Hippocampal formation (tissue), 2 donors: Measurements from ENCODE around the gene ANKRD1.
"Not testable (repeated sequence)": the region's sequence is repeated elsewhere in the genome, so short reads cannot be mapped to it uniquely, and the experiment has no call there.

Experiments used
- DNase-seq, 2 donors: peaks; one replicate each; lab custom pipeline; 2025; lab: John Stamatoyannopoulos, UW

ANKRD1 gene

GRCh38 chr10:90912174-90912573 lies 8.7 kb downstream of the ANKRD1 start:
- DNase-seq = no peak

GRCh38 chr10:90911133-90912051 lies 9.5 kb downstream of the ANKRD1 start:
- peak; percentile 62 to 83 for DNase-seq

DNA sequence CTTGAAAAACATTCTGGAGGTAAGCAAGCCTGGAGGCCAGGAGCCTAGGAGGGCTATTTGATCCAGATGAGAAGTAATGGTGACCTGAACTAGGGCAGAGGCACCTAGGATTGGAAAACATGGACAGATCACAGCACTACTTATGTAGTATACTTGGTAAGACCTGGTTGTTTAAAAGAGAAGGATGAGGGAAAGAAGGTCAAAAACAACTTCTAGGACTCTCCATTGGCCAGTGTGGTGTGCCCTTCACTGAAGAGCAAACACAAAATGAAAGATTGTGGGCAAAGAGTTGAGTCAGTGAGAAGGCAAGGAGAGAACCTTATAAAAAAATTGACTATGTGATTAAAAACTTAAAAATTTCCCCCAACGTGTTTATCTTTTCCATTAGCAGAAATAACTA lies 14.3 kb downstream of the ANKRD1 start:
- no peak for DNase-seq

GRCh38 chr10:90905925-90906324 lies 15.0 kb downstream of the ANKRD1 start:
- no peak for DNase-seq

DNA sequence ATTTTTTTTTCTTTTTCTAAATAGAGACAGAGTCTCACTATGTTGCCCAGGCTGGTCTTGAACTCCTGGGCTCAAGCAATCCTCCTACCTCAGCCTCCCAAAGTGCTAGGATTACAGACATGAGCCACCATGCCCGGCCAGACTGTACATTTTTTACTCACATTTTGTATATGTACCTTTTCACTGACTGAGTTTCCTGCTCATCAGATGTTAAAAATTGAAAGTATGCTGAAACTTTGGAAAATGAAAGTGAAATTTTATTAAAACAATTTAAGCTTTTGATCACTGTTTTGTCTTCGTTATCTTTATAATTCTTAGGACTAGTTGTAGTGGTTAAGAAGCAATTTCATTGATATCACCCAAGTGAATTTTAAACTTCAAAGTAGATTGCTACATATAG lies 24.0 kb downstream of the ANKRD1 start:
- not testable (repeated sequence) for DNase-seq

GRCh38 chr10:90893190-90893589 lies 27.7 kb downstream of the ANKRD1 start:
- DNase-seq = no peak

- DNase-seq = no peak
Measured at GRCh38 chr10:90890347-90890746, 30.5 kb downstream of the ANKRD1 start.

DNA sequence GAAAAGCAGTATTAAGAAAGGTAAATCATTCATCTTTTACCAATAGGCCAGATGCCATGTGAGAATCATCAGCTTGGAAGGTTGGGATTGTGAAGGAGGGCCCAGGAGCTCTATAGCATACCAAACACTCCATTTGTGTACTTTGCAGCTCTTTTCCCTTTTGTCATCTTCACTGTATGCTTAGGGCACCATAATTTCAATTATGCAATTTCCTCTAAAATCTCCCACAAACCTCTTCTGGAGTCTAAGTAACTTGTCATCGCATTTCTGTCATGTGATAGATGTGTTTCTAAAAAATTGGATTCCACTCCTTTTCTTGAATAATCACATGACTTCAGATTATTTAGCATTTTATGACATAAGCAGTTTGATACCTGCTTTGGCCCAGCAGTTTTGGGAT lies 31.3 kb downstream of the ANKRD1 start:
- DNase-seq = no peak

GRCh38 chr10:90888387-90888786 lies 32.5 kb downstream of the ANKRD1 start:
- no peak for DNase-seq

DNA sequence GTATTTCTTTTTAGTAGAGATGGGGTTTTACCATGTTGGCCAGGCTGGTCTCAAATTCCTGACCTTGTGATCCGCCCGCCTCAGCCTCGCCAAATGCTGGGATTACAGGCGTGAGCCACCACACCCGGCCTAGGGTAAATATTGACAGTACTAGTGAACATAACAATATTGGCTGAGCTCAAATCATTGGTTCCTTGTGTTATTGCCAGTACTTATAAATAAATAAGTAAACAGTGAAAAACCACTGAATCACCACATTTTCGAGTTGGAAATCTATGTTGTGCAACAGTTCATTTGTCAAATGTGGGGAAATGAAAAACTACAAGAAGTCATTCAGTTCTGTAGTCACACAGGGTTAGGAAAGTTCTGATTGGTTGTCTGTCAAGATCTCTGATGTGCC lies 33.3 kb downstream of the ANKRD1 start:
- no peak for DNase-seq

DNA sequence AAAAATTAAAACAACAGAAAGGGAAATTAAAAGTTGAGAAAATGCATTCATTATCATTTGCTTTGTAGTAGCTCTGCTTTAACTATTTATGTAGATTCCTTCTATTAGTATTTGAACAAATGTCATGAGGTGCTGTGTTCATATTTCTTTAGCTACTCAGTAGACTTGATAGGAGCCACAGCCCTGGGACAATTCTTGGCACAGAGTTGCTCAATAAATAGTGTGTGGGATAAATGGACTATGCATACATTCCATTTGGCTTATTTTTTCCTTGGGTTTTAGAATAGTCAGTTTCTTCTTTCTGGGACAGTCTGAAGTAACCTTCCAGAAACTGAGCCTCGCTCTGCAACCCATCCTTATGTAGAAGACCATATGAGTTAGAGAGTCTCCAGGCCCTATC lies 35.7 kb downstream of the ANKRD1 start:
- no peak for DNase-seq

- no peak for DNase-seq
Measured at GRCh38 chr10:90884431-90884830, 36.5 kb downstream of the ANKRD1 start.

DNA sequence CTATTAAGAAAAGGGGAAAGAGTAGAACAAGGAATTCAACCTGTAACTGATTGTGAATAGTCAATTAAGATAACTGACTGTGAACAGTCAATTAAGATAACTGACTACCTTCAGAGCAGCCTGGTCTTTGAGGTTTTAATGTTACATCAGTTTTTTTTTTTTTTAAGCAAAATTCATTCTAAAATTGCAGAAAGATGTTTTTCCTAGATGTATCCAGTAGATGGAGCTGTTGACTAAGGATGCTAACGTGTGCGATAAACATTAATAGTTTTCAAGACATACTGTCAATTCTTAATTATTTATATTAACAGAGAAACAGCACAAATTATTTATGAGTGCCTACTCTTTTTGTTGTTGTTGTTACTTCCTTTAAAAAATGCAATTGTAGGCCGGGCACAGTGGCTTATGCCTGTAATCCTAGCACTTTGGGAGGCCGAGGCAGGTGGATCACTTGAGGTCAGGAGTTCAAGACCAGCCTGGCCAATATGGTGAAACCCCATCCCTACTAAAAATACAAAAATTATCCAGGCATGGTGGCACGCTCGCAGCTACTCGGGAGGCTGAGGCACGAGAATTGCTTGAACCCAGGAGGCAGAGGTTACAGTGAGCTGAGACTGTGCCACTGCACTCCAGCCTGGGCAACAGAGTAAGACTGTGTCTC lies 40.7 kb downstream of the ANKRD1 start:
- DNase-seq = peak in 1 of 2 donors; percentile 32

- no peak for DNase-seq
Measured at GRCh38 chr10:90879062-90879461, 41.8 kb downstream of the ANKRD1 start.

DNA sequence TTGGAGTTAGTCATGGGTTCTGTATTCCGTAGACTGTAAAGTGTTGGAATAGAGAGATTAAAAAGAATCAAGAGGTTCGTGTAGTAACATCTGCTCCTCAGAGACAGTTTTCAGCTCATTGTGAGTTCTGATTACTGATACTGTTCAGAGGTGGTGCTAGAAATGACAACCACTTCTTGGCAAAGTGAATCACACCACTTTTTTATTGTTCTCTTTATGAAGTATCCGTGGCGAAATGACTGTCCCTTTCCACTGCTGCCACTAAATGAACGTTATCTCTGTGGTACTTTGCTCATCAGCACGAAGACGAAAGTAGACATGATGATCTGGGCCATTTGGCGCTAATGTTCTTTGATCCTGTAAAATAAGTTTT lies 48.3 kb downstream of the ANKRD1 start:
- DNase-seq = no peak

DNA sequence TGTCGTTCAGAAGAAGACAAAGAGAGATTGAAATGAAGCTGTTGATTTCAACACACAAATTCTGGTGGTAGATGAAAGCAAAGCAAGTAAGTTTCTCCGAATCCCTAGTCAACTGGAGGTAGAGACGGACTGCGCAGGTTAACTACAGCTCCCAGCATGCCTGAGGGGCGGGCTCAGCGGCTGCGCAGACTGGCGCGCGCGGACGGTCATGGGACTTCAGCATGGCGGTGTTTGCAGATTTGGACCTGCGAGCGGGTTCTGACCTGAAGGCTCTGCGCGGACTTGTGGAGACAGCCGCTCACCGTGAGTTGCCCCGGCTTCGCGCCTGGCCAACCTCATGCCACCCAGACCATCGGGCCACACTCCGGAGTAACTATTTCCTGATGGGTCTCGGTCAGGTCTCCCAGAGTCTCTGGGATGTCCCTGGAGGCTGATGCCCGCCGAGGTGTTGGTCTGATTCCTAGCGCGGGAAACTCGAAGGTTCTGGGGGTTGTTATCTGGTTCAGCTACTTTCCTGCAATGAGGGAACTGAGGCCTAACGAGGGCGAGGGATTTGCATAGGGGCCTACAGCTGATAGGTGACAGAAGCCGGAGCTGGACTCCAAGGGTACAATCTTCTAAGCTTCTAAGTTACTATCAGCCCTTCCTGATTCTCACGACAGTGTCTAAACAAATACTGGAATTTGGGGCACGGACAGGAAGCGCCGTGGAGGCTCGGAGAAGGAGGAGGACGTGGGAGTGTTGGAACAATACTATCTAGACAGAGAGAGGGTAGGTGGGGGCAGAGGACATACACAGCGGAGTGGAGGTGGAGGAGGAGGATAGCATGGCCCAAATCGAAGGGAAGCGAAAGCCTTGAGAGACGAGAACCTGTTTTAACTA lies 48.9 kb downstream of the ANKRD1 start, which contains the start of gene RPP30:
Gene RPP30 (plus strand): TSS at position 209 of the 882 bp plus-strand sequence. CDS start 13 bp downstream, at position 222.
- peak; percentile 81 to 83 for DNase-seq

DNA sequence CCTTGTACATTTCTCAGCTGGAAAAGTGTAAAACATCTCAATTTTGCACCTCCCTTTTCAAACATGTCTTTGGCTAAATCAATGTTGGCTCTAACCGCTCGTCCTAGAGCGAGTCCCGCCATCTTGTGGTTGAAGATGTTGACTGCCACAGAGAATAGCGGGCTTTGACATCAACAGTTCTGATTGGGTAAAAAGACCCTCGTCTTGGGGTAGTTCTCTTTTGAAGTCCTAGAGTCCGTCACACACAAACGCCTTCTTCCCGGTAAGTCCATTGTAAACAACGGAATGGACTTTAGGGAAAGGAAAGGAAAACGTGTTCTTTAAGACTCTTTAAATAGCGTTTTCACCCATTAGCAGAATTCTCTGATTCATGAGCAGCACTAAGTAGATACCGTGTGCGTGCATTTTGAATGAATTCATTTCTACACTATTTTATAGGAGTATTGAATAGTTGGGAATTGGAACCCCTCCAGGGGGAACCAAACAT lies 49.6 kb downstream of the ANKRD1 start:
- DNase-seq = peak; percentile 22 to 75

DNA sequence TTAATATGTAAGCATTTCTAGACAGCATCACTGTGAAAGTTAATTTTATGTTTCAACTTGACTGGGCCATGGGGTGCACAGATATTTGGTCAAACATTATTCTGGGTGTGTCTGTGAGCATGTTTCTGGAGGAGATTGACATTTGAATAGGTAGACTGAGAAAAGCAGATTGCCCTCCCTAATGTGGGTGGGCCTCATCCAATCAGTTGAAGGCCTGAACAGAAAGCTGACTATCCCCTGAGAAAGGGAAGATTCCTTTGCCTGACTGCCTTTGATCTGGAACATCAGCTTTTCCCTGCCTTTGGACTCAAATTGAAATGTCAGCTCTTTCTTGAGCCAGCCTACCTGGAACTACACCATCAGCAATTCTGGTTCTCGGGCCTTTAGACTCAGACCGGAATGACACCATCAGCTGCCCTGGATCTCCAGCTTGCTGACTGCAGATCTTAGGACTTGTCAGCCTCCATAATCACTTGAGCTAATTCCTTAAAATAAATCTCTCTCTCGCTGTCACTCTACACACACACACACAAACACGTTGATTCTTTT lies 54.8 kb downstream of the ANKRD1 start:
- DNase-seq = no peak

GRCh38 chr10:90865401-90865800 lies 55.5 kb downstream of the ANKRD1 start:
- no peak for DNase-seq

GRCh38 chr10:90862908-90863514 lies 57.9 kb downstream of the ANKRD1 start:
- no peak for DNase-seq
